Upper lobe of left lung (tissue), 4 donors: Measurements from ENCODE around the gene SELPLG.

ENCODE experiments used
- CTCF ChIP-seq, 6 experiments: fragments of 450-650 bp in 4 of 6; fragments of 200-600 bp in 2 of 6; sonication (generic) in 2 of 6; IDR thresholded peaks; one replicate each; pipeline ENCODE4 v1.5.1; 2016 to 2019; ENCODE audit warnings: antibody characterized with exemption in 6 of 6
- EP300 ChIP-seq, 4 donors: sonication (generic); formaldehyde crosslinking; IDR thresholded peaks; one replicate each; pipeline ENCODE4 v1.5.1; 2017; ENCODE audit warnings: antibody characterized with exemption in 4 of 4, control low read depth in 2 of 4
- POLR2A ChIP-seq, 4 donors: fragments of 450-650 bp; IDR thresholded peaks; one replicate each; pipeline ENCODE4 v1.5.1; 2016 to 2017; ENCODE audit warnings: antibody characterized with exemption in 4 of 4, mild to moderate bottlenecking in 2 of 4

GRCh38 chr12:108594323-108594903 is 39.3 kb downstream of the SELPLG start:
- TF ChIP-seq POLR2A (IDR thresholded peaks at IDR 0.05) = no peak
- no peak for TF ChIP-seq EP300 (IDR thresholded peaks at IDR 0.05)
- no peak for TF ChIP-seq CTCF (IDR thresholded peaks at IDR 0.05)
